HepG2 (cell line): ENCODE data around the gene FAT2. TPM values are rescaled to one million over a fixed set of nuclear protein-coding genes. Genes with fewer than 3 reads are reported as not detected.

ENCODE experiments used
- ATAC-seq: fragments of 200-7000 bp; cut with Tn5 transposase; 3 replicates; pipeline ENCODE4 v1.9.1; 2020; ENCODE audit warnings: mild to moderate bottlenecking, moderate library complexity
- BruUV-seq: library from RNA; stranded (reverse); fragments of 400-500 nt; replicated peaks from 2 replicates; lab custom pipeline; 2021; lab: Mats Ljungman, UMichigan
- CTCF ChIA-PET: fragments of 300-600 bp; formaldehyde crosslinking; extraction: SDS; loops from one replicate; lab custom pipeline; 2021; ENCODE audit warnings: low total read pairs, inconsistent platforms, low intra/inter-chr PET ratio; lab: Yijun Ruan, JAX
- POLR2A ChIA-PET: fragments of 350-600 bp; sonication (Branson Sonifier 250); formaldehyde crosslinking; loops from one replicate; lab custom pipeline; 2020; ENCODE audit warnings: antibody characterized with exemption, inconsistent platforms; lab: Yijun Ruan, JAX
- DNase-seq: peaks from one replicate; pipeline ENCODE4 v3.0.0-alpha.2; 2015; ENCODE audit warnings: low spot score
- FAIRE-seq: peaks from 3 replicates; lab custom pipeline; 2011; peaks lifted over from hg19 to GRCh38; lab: Jason Lieb, UNC
- H2AFZ ChIP-seq: one replicate; pipeline ENCODE4 v1.6.1; 2011; ENCODE audit warnings: low read length, inconsistent platforms
- H3K27ac ChIP-seq: fragments of 300-600 bp; 3 replicates; pipeline ENCODE4 v1.8.0; 2011; ENCODE audit warnings: mixed run types, mild to moderate bottlenecking, mixed read lengths, low read length, inconsistent platforms; ENCODE audit not compliant: insufficient read depth; ENCODE audit errors: extremely low read length
- H3K27me3 ChIP-seq, 2 experiments: fragments of 200-600 bp in 1 of 2; 2 replicates in 1 of 2; 3 replicates in 1 of 2; pipeline versions ENCODE4 v1.6.0 to v1.8.0; 2011; ENCODE audit warnings: low read length in 2 of 2, mild to moderate bottlenecking in 2 of 2, moderate library complexity in 2 of 2, inconsistent platforms in 1 of 2; ENCODE audit not compliant: insufficient read depth in 2 of 2, control insufficient read depth in 1 of 2
- H3K36me3 ChIP-seq, 2 experiments: fragments of 200-600 bp in 1 of 2; replicated peaks in 1 of 2; 2 replicates in 1 of 2; 3 replicates in 1 of 2; pipeline versions ENCODE4 v1.5.1 to v1.8.0; 2011; ENCODE audit warnings: low read length in 2 of 2, inconsistent platforms in 1 of 2; ENCODE audit not compliant: insufficient read depth in 2 of 2, control insufficient read depth in 1 of 2
- H3K4me1 ChIP-seq: 2 replicates; pipeline ENCODE4 v1.5.1; 2012; ENCODE audit warnings: low read length, inconsistent platforms; ENCODE audit not compliant: insufficient read depth
- H3K4me2 ChIP-seq: 2 replicates; pipeline ENCODE4 v1.6.0; 2011; ENCODE audit warnings: low read depth, low read length, inconsistent platforms
- H3K4me3 ChIP-seq, 3 experiments: fragments of 200-600 bp in 1 of 3; sonication (generic), shearing (Covaris generic) in 1 of 3; replicated peaks in 1 of 3; 2 replicates each; pipeline ENCODE4 v1.5.1; 2011 to 2016; ENCODE audit warnings: low read length in 3 of 3, inconsistent platforms in 2 of 3, low read depth in 2 of 3, mild to moderate bottlenecking in 2 of 3, control low read depth in 1 of 3, mixed read lengths in 1 of 3; ENCODE audit not compliant: insufficient read depth in 1 of 3
- H3K79me2 ChIP-seq: one replicate; pipeline ENCODE4 v1.6.1; 2011; ENCODE audit warnings: low read length, inconsistent platforms; ENCODE audit not compliant: insufficient read depth
- H3K9ac ChIP-seq: 2 replicates; pipeline ENCODE4 v1.6.0; 2011; ENCODE audit warnings: mild to moderate bottlenecking, low read depth, low read length, inconsistent platforms; ENCODE audit not compliant: insufficient read depth
- H3K9me3 ChIP-seq: 2 replicates; pipeline ENCODE4 v1.5.1; 2012; ENCODE audit warnings: mild to moderate bottlenecking, low read length
- H4K20me1 ChIP-seq: 2 replicates; pipeline ENCODE4 v1.6.0; 2011; ENCODE audit warnings: inconsistent platforms, mild to moderate bottlenecking, low read length, moderate library complexity; ENCODE audit not compliant: insufficient read depth
- BCL3 ChIP-seq: sonication (generic); formaldehyde crosslinking; IDR thresholded peaks from 2 replicates; pipeline ENCODE4 v1.5.1; 2020; ENCODE audit warnings: mild to moderate bottlenecking, missing genetic modification reagents, moderate library complexity
- ESRRA ChIP-seq: sonication (generic); formaldehyde crosslinking; IDR thresholded peaks from 2 replicates; pipeline ENCODE4 v1.5.1; 2020; ENCODE audit warnings: mild to moderate bottlenecking, low read depth, missing genetic modification reagents
- GLI4 ChIP-seq: sonication (generic); formaldehyde crosslinking; IDR thresholded peaks from 2 replicates; pipeline ENCODE4 v1.5.1; 2020; ENCODE audit warnings: missing genetic modification reagents, mild to moderate bottlenecking, moderate library complexity, borderline replicate concordance
- HOXA9 ChIP-seq: sonication (generic); formaldehyde crosslinking; IDR thresholded peaks from 2 replicates; pipeline ENCODE4 v1.8.1; 2022; ENCODE audit warnings: missing genetic modification reagents, mild to moderate bottlenecking, moderate library complexity, borderline replicate concordance
- IKZF4 ChIP-seq: sonication (generic); formaldehyde crosslinking; IDR thresholded peaks from 2 replicates; pipeline ENCODE4 v1.5.1; 2020; ENCODE audit warnings: borderline replicate concordance, mild to moderate bottlenecking, low read depth, missing genetic modification reagents; ENCODE audit errors: not compliant biosample characterization
- IRX3 ChIP-seq: sonication (generic); formaldehyde crosslinking; IDR thresholded peaks from 2 replicates; pipeline ENCODE4 v1.8.1; 2023; ENCODE audit warnings: mild to moderate bottlenecking, low read depth, missing genetic modification reagents, borderline replicate concordance
- MIER2 ChIP-seq: IDR thresholded peaks from 2 replicates; pipeline ENCODE4 v1.6.1; 2016; ENCODE audit warnings: missing biosample characterization, missing genetic modification reagents
- REL ChIP-seq: sonication (generic); formaldehyde crosslinking; conservative IDR thresholded peaks from 2 replicates; pipeline ENCODE4 v1.8.0; 2022; ENCODE audit warnings: mild to moderate bottlenecking, missing genetic modification reagents, moderate library complexity
- SCMH1 ChIP-seq: sonication (generic); formaldehyde crosslinking; IDR thresholded peaks from 2 replicates; pipeline ENCODE4 v1.9.0; 2021; ENCODE audit warnings: missing genetic modification reagents, mild to moderate bottlenecking, borderline replicate concordance
- SPEN ChIP-seq: sonication (generic); formaldehyde crosslinking; IDR thresholded peaks from 2 replicates; pipeline ENCODE4 v1.5.1; 2020; ENCODE audit warnings: low read depth, mild to moderate bottlenecking, missing genetic modification reagents
- TOPORS ChIP-seq: sonication (generic); formaldehyde crosslinking; IDR thresholded peaks from 2 replicates; pipeline ENCODE4 v1.8.0; 2023; ENCODE audit warnings: mild to moderate bottlenecking, missing genetic modification reagents
- ZNF275 ChIP-seq: sonication (generic); formaldehyde crosslinking; IDR thresholded peaks from 2 replicates; pipeline ENCODE4 v1.8.0; 2022; ENCODE audit warnings: missing genetic modification reagents, mild to moderate bottlenecking, inconsistent platforms, borderline replicate concordance
- ZNF773 ChIP-seq: sonication (generic); formaldehyde crosslinking; IDR thresholded peaks from 2 replicates; pipeline ENCODE4 v1.4.0; 2020; ENCODE audit warnings: missing genetic modification reagents, borderline replicate concordance
- ZSCAN29 ChIP-seq: sonication (generic); formaldehyde crosslinking; conservative IDR thresholded peaks from 2 replicates; pipeline ENCODE4 v1.4.0; 2020; ENCODE audit warnings: mild to moderate bottlenecking, missing genetic modification reagents
- WGBS: methylation state at CpG from one replicate; pipeline ENCODE4 v1.1.6; 2017; ENCODE audit warnings: low lambda C conversion rate; 5-methylcytosine and 5-hydroxymethylcytosine counted together
- in situ Hi-C: cut with HindIII; loops from 2 replicates; pipeline ENCODE4 v1.10.0; 2017; ENCODE audit warnings: low pct_unique_long_range_greater_than_20kb; ENCODE audit not compliant: extremely low pct_ligation_motif_present
- intact Hi-C: fragments of 100-400 bp; cut with micrococcal nuclease; formaldehyde crosslinking; loops from one replicate; pipeline ENCODE4 v1.10.0; 2022; ENCODE audit not compliant: unreplicated experiment
- polyA plus RNA-seq, 8 experiments: library from polyadenylated mRNA; depleted of rRNA in 3 of 8; stranded (reverse) in 7 of 8; unstranded in 1 of 8; fragments of >200 nt; fragmentation: Illumina TruSeq in 4 of 8; extraction: Trizol in 4 of 8; gene quantifications; 2 replicates each; pipeline versions ENCODE4 v1.2.1 to v1.2.3, GENCODE V29; 2011 to 2016; ENCODE audit warnings: low read depth in 4 of 8, missing spikeins in 1 of 8, mixed read lengths in 1 of 8; ENCODE audit not compliant: insufficient read depth in 1 of 8
- total RNA-seq, 5 experiments: library from RNA; depleted of rRNA; stranded (reverse); fragments of >200 nt; fragmentation: Illumina TruSeq; extraction: Trizol; gene quantifications; 2 replicates each; pipeline ENCODE4 v1.2.3, GENCODE V29; 2016; ENCODE audit warnings: low read depth in 1 of 5

FAT2 gene
- total and polyA plus RNA-seq, 2 of the 13 experiments (the other 11 are each of a cell fraction or from before 2014, with no cell fraction given): not detected

GRCh38 chr5:151578326-151579025, 12.7 kb downstream of the FAT2 start:
- Histone ChIP-seq H3K4me2 (no peak overlapping the region), H3K9me3 (no peaks in the 10 kb centered on the region), H3K79me2 (no peaks in the 10 kb centered on the region), H3K36me3 (no peaks in the 10 kb centered on the region), H3K27me3 (peaks cover 0 to 10% of the 10 kb centered on the region in 2 experiments; a peak in 1 of 5 replicates), H3K4me3 (no peak overlapping the region), H4K20me1 (no peaks in the 10 kb centered on the region; the same call in 1 of the 2 replicates), H3K27ac (no peak overlapping the region), H2AFZ (no peak overlapping the region), H3K4me1 (no peaks in the 10 kb centered on the region), H3K9ac (no peak overlapping the region)
- FAIRE-seq (no peak), ATAC-seq (no peak), DNase-seq (no peak)
- 62% methylated on average over 6 of the region's 6 CpGs for WGBS
- BruUV-seq: no TSS peak
- intact Hi-C loops (no loop called here), in situ Hi-C loops (no loop called here)
- TF ChIP-seq MIER2: no peak
- no peak for TF ChIP-seq IKZF4
- no peak for TF ChIP-seq BCL3 (CRISPR knock-in tag)
- no peak for TF ChIP-seq ZNF773 (CRISPR knock-in tag)
- no peak for TF ChIP-seq HOXA9 (CRISPR knock-in tag)
- TF ChIP-seq ESRRA (CRISPR knock-in tag): no peak
- TF ChIP-seq GLI4 (CRISPR knock-in tag): no peak
- no peak for TF ChIP-seq TOPORS (CRISPR knock-in tag)
- no peak for TF ChIP-seq ZSCAN29 (CRISPR knock-in tag)
- no peak for TF ChIP-seq SPEN (CRISPR knock-in tag)
- TF ChIP-seq REL (CRISPR knock-in tag): no peak
- TF ChIP-seq SCMH1 (CRISPR knock-in tag): no peak
- TF ChIP-seq ZNF275 (CRISPR knock-in tag): no peak
- TF ChIP-seq IRX3 (CRISPR knock-in tag): no peak
- CTCF ChIA-PET: no interaction called here
- POLR2A ChIA-PET: no interaction called here
